Posterior vena cava (tissue), 2 donors: ENCODE data around the gene NRN1L. TPM values are rescaled to one million over a fixed set of nuclear protein-coding genes. Genes with fewer than 3 reads are reported as not detected.

Source experiments
- DNase-seq: peaks from one replicate; pipeline ENCODE4 v3.0.0-alpha.2; 2020; ENCODE audit warnings: low spot score
- intact Hi-C, 2 donors: fragments of 100-400 bp; cut with DNase I; formaldehyde crosslinking; loops; one replicate each; pipeline versions ENCODE4 v1.14.1 to v1.14.2; 2022 to 2023
- total RNA-seq, 2 donors: library from RNA; stranded (reverse); fragmentation: NEBNext Ultra II Directional; extraction: Animal tissue kit (Norgen Biotek cat#: 25700); gene quantifications; one replicate each; pipeline ENCODE4 v1.2.1, GENCODE V29; 2021
- donor health status: DM: yes; HTN: yes; CAD: no.
- donor health status: DM: yes; HTN: yes; CAD: no.

NRN1L gene
- total RNA-seq, 2 donors from 2014 or later, result not detected

DNA sequence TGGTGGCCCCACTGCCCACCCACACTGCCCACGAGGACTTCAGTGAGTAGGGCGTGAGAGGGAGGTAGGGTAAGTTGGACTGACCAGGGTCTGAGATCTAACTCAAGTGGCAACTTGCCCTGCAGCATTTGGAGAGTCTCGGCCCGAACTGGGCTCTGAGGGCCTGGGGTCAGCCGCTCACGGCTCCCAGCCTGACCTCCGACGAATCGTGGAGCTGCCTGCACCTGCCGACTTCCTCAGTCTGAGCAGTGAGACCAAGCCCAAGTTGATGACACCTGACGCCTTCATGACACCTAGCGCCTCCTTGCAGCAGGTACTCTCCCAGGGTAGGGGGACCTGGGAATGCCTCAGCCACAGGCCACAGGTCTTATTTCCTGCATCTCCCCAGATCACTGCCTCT is 5.2 kb upstream of the NRN1L start:
- intact Hi-C loops, result loop anchor here in 1 of 2 donors (10.0 kb wide), 1 partner anchor 65 kb away; no protein-coding TSS in a partner anchor
- DNase-seq, result no peak

- intact Hi-C loops, result loop anchor here in 1 of 2 donors (5.0 to 10.0 kb wide), 2 partner anchors 47 to 65 kb away; no protein-coding TSS in a partner anchor
- no peak for DNase-seq
These were observed 4.7 kb upstream of the NRN1L start for GRCh38 chr16:67879936-67880335.

DNA sequence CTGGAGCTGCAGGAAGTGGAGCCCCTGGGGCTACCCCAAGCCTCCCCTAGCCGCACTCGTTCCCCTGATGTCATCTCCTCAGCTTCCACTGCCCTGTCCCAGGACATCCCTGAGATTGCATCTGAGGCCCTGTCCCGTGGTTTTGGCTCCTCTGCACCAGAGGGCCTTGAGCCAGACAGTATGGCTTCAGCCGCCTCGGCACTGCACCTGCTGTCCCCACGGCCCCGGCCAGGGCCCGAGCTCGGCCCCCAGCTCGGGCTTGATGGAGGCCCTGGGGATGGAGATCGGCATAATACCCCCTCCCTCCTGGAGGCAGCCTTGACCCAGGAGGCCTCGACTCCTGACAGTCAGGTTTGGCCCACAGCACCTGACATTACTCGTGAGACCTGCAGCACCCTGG is 4.1 kb upstream of the NRN1L start:
- intact Hi-C loops, result loop anchor here in 1 of 2 donors (5.0 kb wide), 1 partner anchor 47 kb away; no protein-coding TSS in a partner anchor
- no peak for DNase-seq

- intact Hi-C loops, result loop anchor here in 1 of 2 donors (5.0 kb wide), 1 partner anchor 46 kb away; no protein-coding TSS in a partner anchor
These were observed 3.0 kb upstream of the NRN1L start for GRCh38 chr16:67881621-67882161.

DNA sequence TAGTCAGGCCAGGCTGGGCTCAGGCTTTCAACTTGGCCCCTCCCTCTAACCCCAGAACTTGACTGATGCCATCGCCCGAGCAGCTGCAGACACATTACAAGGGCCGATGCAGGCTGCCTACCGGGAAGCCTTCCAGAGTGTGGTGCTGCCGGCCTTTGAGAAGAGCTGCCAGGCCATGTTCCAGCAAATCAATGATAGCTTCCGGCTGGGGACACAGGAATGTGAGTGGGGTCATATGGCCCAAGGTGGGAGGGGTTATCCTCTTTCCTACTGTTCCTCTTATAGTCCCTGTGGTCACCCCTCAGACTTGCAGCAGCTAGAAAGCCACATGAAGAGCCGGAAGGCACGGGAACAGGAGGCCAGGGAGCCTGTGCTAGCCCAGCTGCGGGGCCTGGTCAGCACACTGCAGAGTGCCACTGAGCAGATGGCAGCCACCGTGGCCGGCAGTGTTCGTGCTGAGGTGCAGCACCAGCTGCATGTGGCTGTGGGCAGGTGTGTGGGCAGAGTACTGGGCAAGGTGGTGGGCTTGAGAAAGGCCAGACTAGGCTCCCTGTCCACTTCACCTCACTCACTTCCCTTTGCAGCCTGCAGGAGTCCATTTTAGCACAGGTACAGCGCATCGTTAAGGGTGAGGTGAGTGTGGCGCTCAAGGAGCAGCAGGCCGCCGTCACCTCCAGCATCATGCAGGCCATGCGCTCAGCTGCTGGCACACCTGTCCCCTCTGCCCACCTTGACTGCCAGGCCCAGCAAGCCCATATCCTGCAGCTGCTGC is 2.1 kb upstream of the NRN1L start:
- intact Hi-C loops, result loop anchor here in 1 of 2 donors (5.0 kb wide), 1 partner anchor 45 kb away; no protein-coding TSS in a partner anchor

More at GRCh38 chr16:67881621-67882161, 3.0 kb upstream of the NRN1L start:
- no peak for DNase-seq

DNA sequence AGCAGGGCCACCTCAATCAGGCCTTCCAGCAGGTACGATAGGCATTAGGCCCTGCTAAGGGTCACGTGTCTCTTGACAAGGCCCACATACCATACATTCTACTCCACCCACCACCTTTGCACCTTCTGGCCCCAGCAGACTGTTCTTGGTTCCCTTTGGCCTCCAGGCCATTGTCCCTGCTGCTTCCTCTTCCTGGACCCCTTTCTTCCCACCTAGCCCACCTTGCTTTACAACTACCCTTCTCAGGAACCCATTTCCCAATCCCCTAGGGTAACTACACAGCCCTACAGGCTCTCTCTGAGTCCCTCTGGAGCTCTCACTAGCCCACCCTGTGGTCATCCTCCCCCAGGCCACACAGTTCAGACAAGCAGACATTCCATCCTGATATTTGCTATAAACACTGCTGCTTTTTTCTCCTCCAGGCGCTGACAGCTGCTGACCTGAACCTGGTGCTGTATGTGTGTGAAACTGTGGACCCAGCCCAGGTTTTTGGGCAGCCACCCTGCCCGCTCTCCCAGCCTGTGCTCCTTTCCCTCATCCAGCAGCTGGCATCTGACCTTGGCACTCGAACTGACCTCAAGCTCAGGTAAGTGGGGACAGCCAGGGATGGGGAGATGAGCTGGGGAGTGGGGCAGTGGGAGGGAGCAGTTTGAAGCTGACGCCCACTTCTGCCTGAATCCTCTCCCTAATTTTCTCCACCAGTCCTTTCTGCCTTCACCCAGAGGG is 1.4 kb upstream of the NRN1L start:
- intact Hi-C loops, result loop anchor here in 1 of 2 donors (5.0 kb wide), 1 partner anchor 44 kb away; no protein-coding TSS in a partner anchor
- DNase-seq, result no peak

More for the DNA sequence above, 2.1 kb upstream of the NRN1L start:
- no peak for DNase-seq

DNA sequence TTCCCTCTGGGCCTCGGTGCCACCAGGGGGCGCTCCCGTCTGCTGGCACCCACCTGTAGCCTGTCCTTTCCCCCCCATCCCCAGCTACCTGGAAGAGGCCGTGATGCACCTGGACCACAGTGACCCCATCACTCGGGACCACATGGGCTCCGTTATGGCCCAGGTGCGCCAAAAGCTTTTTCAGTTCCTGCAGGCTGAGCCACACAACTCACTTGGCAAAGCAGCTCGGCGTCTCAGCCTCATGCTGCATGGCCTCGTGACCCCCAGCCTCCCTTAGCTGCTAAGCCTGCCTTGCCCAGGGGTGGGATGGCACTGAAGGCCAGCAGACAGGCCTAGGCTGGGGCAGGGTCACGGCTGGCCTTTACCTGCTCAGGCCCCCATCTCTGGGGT is 818 bp upstream of the NRN1L start:
- DNase-seq, result peak; percentile 87
- intact Hi-C loops, result loop anchor here in 1 of 2 donors (5.0 kb wide), 1 partner anchor 43 kb away; no protein-coding TSS in a partner anchor

- DNase-seq, result no peak
- intact Hi-C loops, result no loop called here
These were observed 860 bp downstream of the NRN1L start for GRCh38 chr16:67885545-67885944.

GRCh38 chr16:67885976-67886375 is 1.3 kb downstream of the NRN1L start:
- no peak for DNase-seq
- intact Hi-C loops, result no loop called here

- no peak for DNase-seq
These were observed 1.7 kb downstream of the NRN1L start for GRCh38 chr16:67886387-67886786.

GRCh38 chr16:67888331-67888730 is 3.6 kb downstream of the NRN1L start:
- intact Hi-C loops, result no loop called here
- DNase-seq, result no peak

More at GRCh38 chr16:67886387-67886786, 1.7 kb downstream of the NRN1L start:
- intact Hi-C loops, result no loop called here

DNA sequence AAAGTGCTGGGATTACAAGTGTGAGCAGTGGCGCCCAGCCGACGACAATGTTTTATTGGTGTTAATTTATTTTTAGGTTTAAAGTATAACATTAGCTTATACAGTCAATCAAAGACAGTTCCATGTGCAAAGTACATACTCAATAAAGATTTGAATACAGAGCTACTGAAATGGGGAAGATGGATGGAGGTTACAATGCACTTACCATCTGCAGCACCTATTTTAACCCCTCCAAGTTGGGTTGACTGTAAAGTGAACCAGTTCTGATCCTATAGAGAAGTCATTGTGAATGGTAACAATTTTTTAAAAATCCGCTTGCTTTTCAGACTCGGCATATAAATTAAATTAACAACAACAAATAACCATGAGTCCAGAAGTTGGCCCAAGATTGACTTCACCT is 7.7 kb downstream of the NRN1L start:
- intact Hi-C loops, result no loop called here
- DNase-seq, result no peak

DNA sequence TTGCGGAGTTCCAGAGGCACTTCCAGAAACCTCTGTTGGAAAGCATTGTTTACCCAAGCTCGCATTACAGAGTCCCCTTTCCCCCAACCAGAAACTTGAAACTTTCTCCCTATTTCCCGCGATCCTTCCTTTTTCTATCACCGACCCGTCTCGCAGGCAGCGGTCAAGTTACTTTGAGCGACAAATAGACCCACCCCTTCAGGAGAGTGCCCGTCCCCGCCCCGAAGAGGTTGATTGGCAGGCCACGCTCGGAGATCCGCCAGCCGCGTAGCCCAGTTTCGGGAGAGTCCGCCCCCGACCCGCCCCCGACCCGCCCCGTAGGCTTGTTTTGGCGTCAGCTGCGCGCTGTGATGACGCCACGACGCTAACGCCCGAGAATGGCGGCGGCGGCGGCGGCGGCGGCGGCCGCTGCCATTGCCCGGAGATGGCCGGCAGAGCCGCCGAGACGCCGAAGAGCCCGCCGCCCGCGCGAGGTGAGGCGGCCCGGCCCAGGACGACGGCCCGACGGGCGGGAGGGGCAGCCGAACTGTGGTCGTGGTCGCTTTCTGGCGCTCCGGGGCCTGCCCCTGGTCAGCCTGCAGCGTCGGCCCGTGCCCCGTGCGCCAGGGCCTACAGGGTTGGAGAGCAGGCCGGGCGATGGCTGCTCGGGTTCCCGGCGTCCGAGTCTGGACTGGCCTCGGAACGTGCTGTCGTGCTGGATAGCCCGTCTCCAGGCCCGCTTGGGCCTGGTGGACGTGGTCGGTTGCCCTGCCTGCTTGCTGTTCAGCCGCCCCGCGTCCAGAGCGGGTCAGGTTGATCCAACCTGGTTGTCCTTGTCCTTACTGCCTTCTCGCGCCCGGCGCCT is 8.4 kb downstream of the NRN1L start, which contains the start of gene PSKH1:
TSS of gene PSKH1 (plus strand) at position 356 of the 844 bp plus-strand sequence. CDS start 15,496 bp downstream, outside the sequence.
- intact Hi-C loops, result no loop called here
- peak; percentile 99 for DNase-seq

GRCh38 chr16:67893743-67894399 is 9.2 kb downstream of the NRN1L start:
- intact Hi-C loops, result no loop called here
- DNase-seq, result no peak

DNA sequence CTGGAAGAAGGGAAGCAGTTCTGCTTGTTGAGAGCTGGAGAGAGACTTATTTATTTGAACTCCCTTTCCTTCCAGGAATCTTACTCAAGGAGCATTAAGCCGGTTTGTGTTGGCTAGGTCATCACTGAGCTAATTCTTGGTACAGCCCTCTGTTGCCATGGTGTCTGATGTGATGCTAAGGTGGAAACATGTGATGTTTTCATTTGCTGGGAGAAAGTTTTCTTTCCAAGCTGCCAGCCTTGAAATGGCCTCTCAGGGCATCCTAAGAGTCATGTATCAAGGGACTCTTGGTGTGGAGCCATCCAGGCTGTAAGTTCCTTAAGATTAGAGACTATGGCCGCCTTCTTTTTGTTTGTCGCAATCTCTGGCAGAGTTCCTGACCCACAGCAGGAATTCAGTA is 12.5 kb downstream of the NRN1L start:
- no peak for DNase-seq
- intact Hi-C loops, result loop anchor here in 1 of 2 donors (5.0 kb wide), 1 partner anchor 360 kb away; no protein-coding TSS in a partner anchor

DNA sequence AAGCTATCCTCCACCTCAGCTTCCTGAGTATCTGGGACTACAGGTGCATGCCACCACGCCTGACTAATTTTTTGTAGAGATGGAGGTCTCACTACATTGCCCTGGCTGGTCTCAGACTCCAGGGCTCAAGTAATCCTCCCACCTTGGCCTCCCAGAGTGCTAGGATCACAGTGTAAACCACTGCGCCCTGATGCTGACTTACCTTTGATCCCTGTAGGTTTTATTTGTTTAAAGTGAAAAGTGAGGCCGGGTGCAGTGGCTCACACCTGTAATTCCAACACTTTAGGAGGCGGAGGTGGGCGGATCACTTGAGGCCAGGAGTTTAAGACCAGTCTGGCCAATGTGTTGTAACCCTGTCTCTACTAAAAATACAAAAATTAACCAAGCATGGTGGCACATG is 17.0 kb downstream of the NRN1L start:
- no peak for DNase-seq
- intact Hi-C loops, result no loop called here

DNA sequence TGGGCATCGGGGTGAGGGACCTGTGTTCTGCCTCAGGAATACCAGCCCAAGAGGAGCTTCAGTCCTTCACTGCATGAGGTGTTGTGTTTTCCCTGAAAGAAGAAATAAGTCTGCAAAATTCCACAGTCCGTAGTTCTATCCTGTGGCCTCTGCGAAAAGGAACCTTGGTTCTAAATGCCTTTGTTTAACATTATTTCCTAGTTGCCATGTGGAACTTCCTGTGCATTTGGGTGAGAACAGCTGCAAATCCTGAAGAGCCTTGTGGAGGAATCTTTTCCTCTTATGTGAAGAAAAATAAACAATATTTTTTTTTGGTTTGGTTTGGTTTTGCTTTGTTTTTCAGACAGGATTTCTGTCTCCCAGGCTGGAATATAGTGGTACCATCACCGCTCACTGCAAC is 18.1 kb downstream of the NRN1L start:
- DNase-seq, result no peak
- intact Hi-C loops, result no loop called here
